ENCODE results near the gene PARS2.

DNA sequence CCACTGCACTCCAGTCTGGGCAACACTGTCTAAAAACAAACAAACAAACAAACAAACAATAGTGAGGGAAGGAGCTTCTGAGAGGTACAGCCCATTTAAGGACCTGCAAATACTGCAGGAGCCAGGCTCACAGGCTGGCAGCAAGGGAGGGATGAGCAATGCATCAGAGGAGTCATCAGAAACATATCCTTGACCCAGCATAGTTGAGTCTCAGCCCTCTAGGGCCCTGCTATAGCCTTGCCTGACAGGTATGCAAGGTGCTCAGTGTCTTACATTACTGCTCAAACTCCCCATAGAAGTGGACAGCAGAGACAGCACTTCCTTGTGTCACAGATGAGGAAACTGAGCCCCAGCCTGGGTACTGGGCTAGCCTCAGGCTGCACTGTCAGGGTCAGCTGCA lies 55.9 kb downstream of the PARS2 start:
- TF ChIP-seq, protein P1, sequence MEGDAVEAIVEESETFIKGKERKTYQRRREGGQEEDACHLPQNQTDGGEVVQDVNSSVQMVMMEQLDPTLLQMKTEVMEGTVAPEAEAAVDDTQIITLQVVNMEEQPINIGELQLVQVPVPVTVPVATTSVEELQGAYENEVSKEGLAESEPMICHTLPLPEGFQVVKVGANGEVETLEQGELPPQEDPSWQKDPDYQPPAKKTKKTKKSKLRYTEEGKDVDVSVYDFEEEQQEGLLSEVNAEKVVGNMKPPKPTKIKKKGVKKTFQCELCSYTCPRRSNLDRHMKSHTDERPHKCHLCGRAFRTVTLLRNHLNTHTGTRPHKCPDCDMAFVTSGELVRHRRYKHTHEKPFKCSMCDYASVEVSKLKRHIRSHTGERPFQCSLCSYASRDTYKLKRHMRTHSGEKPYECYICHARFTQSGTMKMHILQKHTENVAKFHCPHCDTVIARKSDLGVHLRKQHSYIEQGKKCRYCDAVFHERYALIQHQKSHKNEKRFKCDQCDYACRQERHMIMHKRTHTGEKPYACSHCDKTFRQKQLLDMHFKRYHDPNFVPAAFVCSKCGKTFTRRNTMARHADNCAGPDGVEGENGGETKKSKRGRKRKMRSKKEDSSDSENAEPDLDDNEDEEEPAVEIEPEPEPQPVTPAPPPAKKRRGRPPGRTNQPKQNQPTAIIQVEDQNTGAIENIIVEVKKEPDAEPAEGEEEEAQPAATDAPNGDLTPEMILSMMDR (IDR thresholded peaks at IDR 0.05) = no peak
- TF ChIP-seq EP300 (IDR thresholded peaks at IDR 0.05) (no peak), POLR2AphosphoS5 (IDR thresholded peaks at IDR 0.05) (no peak)
